GM12875 (cell line): ENCODE data around the gene SPDYC.

Source experiments
- H3K4me3 ChIP-seq: one replicate; pipeline ENCODE4 v1.5.1; 2011; ENCODE audit warnings: low read depth, low read length, control low read depth
- CTCF ChIP-seq: IDR thresholded peaks from 2 replicates; pipeline ENCODE4 v1.5.1; 2011; ENCODE audit warnings: low read depth, mild to moderate bottlenecking, control low read depth, inconsistent platforms, low read length, moderate library complexity, borderline replicate concordance; ENCODE audit not compliant: insufficient read depth

Gene SPDYC

GRCh38 chr11:65208785-65209710 is 39.0 kb downstream of the SPDYC start:
- TF ChIP-seq CTCF, result no peak

GRCh38 chr11:65209711-65210360 is 39.8 kb downstream of the SPDYC start:
- TF ChIP-seq CTCF, result no peak
- no peak overlapping the region for H3K4me3 ChIP-seq

More at GRCh38 chr11:65208785-65209710, 39.0 kb downstream of the SPDYC start:
- no peak overlapping the region for H3K4me3 ChIP-seq

- no peak for TF ChIP-seq CTCF
- no peak overlapping the region for H3K4me3 ChIP-seq
These were observed 40.3 kb downstream of the SPDYC start for GRCh38 chr11:65210361-65210731.

- TF ChIP-seq CTCF, result no peak
- H3K4me3 ChIP-seq, result no peak overlapping the region
These were observed 40.7 kb downstream of the SPDYC start for GRCh38 chr11:65210748-65211147.

GRCh38 chr11:65211293-65212105 is 41.5 kb downstream of the SPDYC start:
- no peak for TF ChIP-seq CTCF
- no peak overlapping the region for H3K4me3 ChIP-seq

- H3K4me3 ChIP-seq, result no peak overlapping the region
- TF ChIP-seq CTCF, result no peak
These were observed 42.3 kb downstream of the SPDYC start for GRCh38 chr11:65212226-65212801.
